HG03520 (cell line): ENCODE results near the gene C11orf65.
"Not testable (repeated sequence)": the region's sequence is repeated elsewhere in the genome, so short reads cannot be mapped to it uniquely, and the experiment has no call there.

Experiments
- ATAC-seq: cut with Tn5 transposase; IDR thresholded peaks from one replicate; pipeline ENCODE4 v1.9.1; 2021; ENCODE audit warnings: mild to moderate bottlenecking, moderate library complexity; ENCODE audit not compliant: unreplicated experiment

The C11orf65 gene

GRCh38 chr11:108373505-108373904 lies 93.8 kb downstream of the C11orf65 start:
- ATAC-seq: not testable (repeated sequence)

- no peak for ATAC-seq
Observed at GRCh38 chr11:108370990-108371389, 96.3 kb downstream of the C11orf65 start.

DNA sequence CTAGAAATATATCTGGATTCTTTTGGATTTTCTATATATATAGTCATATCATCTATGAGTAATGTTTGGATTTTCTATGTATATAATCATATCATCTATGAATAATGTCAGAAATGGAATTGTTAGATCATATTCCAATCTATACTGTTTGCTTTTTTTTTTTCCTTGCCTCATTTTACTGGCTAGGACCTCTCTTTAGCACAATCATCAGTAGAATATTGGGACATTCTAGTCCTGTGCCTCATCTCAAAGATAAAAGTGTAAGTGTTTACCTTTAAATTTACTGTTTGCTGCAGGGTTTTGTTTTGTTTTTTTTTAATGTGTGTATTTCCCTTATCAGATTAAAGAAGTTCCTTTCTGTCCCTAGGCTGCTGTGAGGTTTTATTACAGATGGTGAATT lies 97.0 kb downstream of the C11orf65 start:
- ATAC-seq: no peak

- ATAC-seq: no peak
Observed at GRCh38 chr11:108369064-108369463, 98.3 kb downstream of the C11orf65 start.

DNA sequence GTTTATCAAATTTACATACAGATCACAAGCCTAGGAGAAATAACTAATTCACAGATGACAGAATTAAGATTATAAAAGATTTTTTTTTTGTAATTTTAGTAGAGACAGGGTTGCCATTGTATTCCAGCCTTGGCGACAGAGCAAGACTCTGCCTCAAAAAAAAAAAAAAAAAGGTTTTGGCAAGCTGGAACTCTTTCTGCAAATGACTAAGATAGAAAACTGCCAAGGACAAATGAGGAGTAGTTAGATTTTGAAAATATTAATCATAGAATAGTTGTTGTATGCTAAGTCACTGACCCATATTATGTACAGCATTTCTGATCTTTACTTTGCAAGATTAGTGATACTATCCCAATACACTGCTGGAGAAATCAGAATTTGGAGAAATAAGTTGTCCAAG lies 99.2 kb downstream of the C11orf65 start:
- ATAC-seq: no peak

- no peak for ATAC-seq
Observed at GRCh38 chr11:108364159-108364558, 103.2 kb downstream of the C11orf65 start.

GRCh38 chr11:108351468-108351867 lies 115.9 kb downstream of the C11orf65 start:
- no peak for ATAC-seq

- no peak for ATAC-seq
Observed at GRCh38 chr11:108346451-108346850, 120.9 kb downstream of the C11orf65 start.

- no peak for ATAC-seq
Observed at GRCh38 chr11:108345767-108346166, 121.6 kb downstream of the C11orf65 start.

DNA sequence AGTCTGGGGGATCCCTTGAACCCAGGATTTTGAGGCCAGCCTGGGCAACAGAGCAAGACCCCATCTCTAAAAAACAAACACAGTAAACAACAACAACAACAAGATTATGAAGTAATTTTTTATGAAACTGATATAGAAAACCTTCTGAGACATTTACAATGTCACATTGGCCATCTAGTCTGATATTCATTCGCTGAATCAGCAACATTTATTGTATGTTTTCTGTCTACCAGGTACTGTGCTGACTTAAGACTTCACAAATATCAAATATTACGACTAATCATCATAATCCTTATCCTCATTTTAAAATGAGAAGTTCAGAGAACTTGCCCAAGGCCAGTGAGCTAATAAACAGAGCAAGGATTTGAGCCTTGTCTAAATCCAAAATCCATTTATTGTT lies 123.6 kb downstream of the C11orf65 start:
- no peak for ATAC-seq

- no peak for ATAC-seq
Observed at GRCh38 chr11:108341654-108342053, 125.7 kb downstream of the C11orf65 start.

DNA sequence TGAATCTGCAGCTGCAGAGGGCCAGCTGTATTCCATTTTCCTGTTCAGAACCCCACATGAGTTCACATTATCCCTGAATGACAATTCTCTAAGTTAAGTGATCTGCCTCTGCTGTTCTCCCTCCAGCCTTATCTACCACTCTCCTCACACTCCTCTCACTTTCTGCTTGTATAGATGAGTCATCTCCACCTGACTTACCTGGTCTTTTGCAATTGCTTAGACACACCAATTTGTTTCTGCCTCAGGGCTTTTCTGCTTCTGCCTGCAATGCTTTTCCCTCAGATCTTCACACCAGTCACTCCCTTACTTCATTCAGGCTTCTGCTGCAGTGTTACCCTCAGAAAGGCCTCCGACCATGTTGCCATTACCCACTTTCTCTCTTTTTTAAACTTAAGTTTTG lies 126.4 kb downstream of the C11orf65 start:
- no peak for ATAC-seq

DNA sequence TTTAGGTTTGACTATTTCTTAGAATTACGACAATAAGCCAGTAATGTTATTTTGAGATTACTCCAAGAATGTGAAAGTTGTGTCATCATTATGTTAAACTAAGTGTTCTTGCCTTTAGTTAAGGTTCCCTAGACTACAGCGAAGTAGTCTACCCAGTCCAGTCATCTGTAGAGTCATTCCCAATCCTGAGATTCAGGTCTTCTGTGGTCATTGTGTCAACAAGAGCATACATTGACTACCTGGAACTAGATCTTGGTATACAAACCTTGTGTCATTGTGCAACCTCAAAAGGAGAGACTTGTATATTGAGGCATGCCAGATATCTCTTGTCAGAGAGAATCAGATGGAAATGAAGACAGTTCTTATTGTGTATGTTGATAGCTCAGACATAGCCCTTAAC lies 128.6 kb downstream of the C11orf65 start:
- ATAC-seq: no peak

- ATAC-seq: no peak
Observed at GRCh38 chr11:108333403-108333899, 133.9 kb downstream of the C11orf65 start.
